Spleen (tissue), 11 donors: ENCODE measurements around the gene TEPSIN. TPM values are rescaled to one million over a fixed set of nuclear protein-coding genes. Genes with fewer than 3 reads are reported as not detected.

Source experiments
- DNase-seq: peaks from one replicate; pipeline ENCODE4 v3.0.0-alpha.2; 2020
- H3K27ac ChIP-seq, 8 donors: fragments of 200-600 bp; sonication (generic) in 7 of 8; 1 replicate in 4 of 8; 2 replicates in 4 of 8; pipeline versions ENCODE4 v1.5.0 to v1.8.0; 2016 to 2021; ENCODE audit warnings: inconsistent platforms in 4 of 8, mild to moderate bottlenecking in 4 of 8, moderate library complexity in 1 of 8
- H3K27me3 ChIP-seq, 7 donors: fragments of 200-600 bp; sonication (generic) in 6 of 7; replicated peaks in 1 of 7; 1 replicate in 4 of 7; 2 replicates in 3 of 7; pipeline versions ENCODE4 v1.5.0 to v1.8.0; 2016 to 2021; ENCODE audit warnings: inconsistent platforms in 3 of 7, mild to moderate bottlenecking in 1 of 7
- H3K36me3 ChIP-seq, 6 donors: fragments of 200-600 bp; sonication (generic) in 5 of 6; 1 replicate in 4 of 6; 2 replicates in 2 of 6; pipeline versions ENCODE4 v1.5.0 to v1.8.0; 2016 to 2021; ENCODE audit warnings: inconsistent platforms in 2 of 6
- H3K4me1 ChIP-seq, 6 donors: fragments of 200-600 bp; sonication (generic) in 5 of 6; 1 replicate in 3 of 6; 2 replicates in 3 of 6; pipeline versions ENCODE4 v1.5.0 to v1.8.0; 2016 to 2021; ENCODE audit warnings: inconsistent platforms in 3 of 6
- H3K4me3 ChIP-seq, 8 donors: fragments of 200-600 bp; sonication (generic) in 7 of 8; 1 replicate in 4 of 8; 2 replicates in 4 of 8; pipeline versions ENCODE4 v1.5.0 to v1.8.0; 2016 to 2021; ENCODE audit warnings: inconsistent platforms in 4 of 8, mild to moderate bottlenecking in 4 of 8, moderate library complexity in 2 of 8
- H3K9me3 ChIP-seq, 8 donors: fragments of 200-600 bp; sonication (generic) in 7 of 8; 1 replicate in 4 of 8; 2 replicates in 4 of 8; pipeline versions ENCODE4 v1.5.0 to v1.8.0; 2016 to 2021; ENCODE audit warnings: inconsistent platforms in 4 of 8
- POLR2A ChIP-seq, 3 donors: fragments of 450-650 bp; IDR thresholded peaks; one replicate each; pipeline ENCODE4 v1.5.1; 2017; ENCODE audit warnings: antibody characterized with exemption in 3 of 3, mild to moderate bottlenecking in 1 of 3
- POLR2AphosphoS5 ChIP-seq, 3 donors: sonication (generic); formaldehyde crosslinking; IDR thresholded peaks; one replicate each; pipeline ENCODE4 v1.5.1; 2017; ENCODE audit warnings: antibody characterized with exemption in 3 of 3
- WGBS, 5 donors: extraction: QIAGEN DNeasy Blood & Tissue Kit in 3 of 5; methylation state at CpG; one replicate each; pipeline versions ENCODE4 v1.1.5 to v1.1.7; 2013 to 2018; 5-methylcytosine and 5-hydroxymethylcytosine counted together
- intact Hi-C: fragments of 100-400 bp; cut with DNase I; formaldehyde crosslinking; loops from one replicate; pipeline ENCODE4 v1.15.0; 2023; ENCODE audit warnings: low total_unique reads
- polyA plus RNA-seq, 3 donors: library from polyadenylated mRNA; stranded (reverse); fragments of 200-250 nt; gene quantifications; one replicate each; pipeline ENCODE4 v1.2.1, GENCODE V29; 2013
- total RNA-seq, 7 donors: library from RNA; depleted of rRNA in 3 of 7; stranded (reverse); fragments of >200 nt in 3 of 7; fragmentation: NEBNext Ultra II Directional in 4 of 7; extraction: Animal tissue kit (Norgen Biotek cat#: 25700) in 4 of 7; gene quantifications; one replicate each; pipeline versions ENCODE4 v1.1.0 to v1.2.1, GENCODE V29; 2016 to 2021
- TF ChIP-seq, protein P1 (sequence below), 11 experiments: fragments of 200-600 bp in 7 of 11; fragments of 450-650 bp in 4 of 11; sonication (generic) in 4 of 11; IDR thresholded peaks in 8 of 11; conservative IDR thresholded peaks in 3 of 11; 1 replicate in 7 of 11; 2 replicates in 4 of 11; pipeline versions ENCODE4 v1.4.0 to v1.8.0; 2016 to 2021; ENCODE audit warnings: antibody characterized with exemption in 11 of 11, inconsistent platforms in 4 of 11, mild to moderate bottlenecking in 1 of 11
- donor health status: healthy with polysubstance abuse.
- donor health status: DM: no; HTN: no; CAD: no; lungs with moderate emphysema.
- donor health status: DM: no; HTN: no; CAD: no.
- donor health status: Bipolar disorder and iron deficiency.
- donor health status: healthy.
- donor health status: DM: no; HTN: no; CAD: no.
- donor health status: DM: yes; HTN: yes; CAD: no.

The TEPSIN gene
- total and polyA plus RNA-seq, 10 donors = 36.9 to 88.8 (median 72.3) TPM

DNA sequence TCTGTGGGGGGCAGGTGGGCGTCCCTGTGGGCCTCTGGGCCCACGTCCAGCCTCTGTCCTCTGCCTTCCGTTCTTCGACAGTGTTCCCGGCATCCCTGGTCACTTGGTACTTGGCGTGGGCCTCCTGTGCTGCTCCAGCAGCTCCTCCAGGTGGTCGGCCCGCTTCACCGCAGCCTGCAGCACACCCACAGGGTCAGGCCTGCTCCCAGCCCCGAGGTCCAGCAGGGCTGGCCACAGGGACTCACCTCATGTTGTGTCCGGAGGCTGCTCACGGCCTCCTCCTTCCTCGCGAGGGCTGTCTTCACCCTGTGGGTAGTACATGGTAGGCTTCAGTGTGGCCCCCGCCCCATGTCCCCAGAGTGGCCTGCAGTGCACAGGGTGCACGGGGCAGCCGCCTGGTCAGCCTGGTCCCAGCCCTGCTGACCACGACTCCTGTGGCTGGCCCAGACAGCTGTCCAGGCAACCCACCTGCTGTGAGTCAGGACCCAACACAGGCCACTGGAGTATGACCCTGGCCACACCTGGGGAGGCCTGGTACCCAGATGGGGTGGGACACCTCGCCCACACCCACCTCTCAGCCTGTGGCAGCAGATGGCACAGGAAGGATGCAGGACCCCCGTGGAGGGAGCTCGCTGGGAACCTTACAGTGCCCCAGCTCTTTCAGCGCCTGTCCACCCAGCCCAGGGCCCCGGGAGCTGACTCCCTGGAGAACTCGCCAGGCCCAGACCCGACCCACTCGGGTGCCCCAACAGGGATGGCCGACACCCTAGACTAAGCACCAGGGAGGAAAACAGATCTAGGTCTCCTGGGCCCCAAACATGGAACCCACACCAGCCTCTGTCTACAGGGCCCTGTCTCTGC lies 49.0 kb downstream of the TEPSIN start:
- H3K4me3 ChIP-seq = no peak overlapping the region
- peaks cover 0 to 27% (median 20%) of the 10 kb centered on the region in 6 donors for H3K4me1 ChIP-seq
- TF ChIP-seq POLR2A (IDR thresholded peaks at IDR 0.05) = no peak
- TF ChIP-seq, protein P1, sequence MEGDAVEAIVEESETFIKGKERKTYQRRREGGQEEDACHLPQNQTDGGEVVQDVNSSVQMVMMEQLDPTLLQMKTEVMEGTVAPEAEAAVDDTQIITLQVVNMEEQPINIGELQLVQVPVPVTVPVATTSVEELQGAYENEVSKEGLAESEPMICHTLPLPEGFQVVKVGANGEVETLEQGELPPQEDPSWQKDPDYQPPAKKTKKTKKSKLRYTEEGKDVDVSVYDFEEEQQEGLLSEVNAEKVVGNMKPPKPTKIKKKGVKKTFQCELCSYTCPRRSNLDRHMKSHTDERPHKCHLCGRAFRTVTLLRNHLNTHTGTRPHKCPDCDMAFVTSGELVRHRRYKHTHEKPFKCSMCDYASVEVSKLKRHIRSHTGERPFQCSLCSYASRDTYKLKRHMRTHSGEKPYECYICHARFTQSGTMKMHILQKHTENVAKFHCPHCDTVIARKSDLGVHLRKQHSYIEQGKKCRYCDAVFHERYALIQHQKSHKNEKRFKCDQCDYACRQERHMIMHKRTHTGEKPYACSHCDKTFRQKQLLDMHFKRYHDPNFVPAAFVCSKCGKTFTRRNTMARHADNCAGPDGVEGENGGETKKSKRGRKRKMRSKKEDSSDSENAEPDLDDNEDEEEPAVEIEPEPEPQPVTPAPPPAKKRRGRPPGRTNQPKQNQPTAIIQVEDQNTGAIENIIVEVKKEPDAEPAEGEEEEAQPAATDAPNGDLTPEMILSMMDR (IDR thresholded peaks at IDR 0.05 in 8 of 11, conservative IDR thresholded peaks at IDR 0.05 in 3 of 11) = peak in 1 of 11 experiments; percentile 19
- TF ChIP-seq POLR2AphosphoS5 (IDR thresholded peaks at IDR 0.05) = peak in 1 of 3 donors; percentile 26
- H3K27me3 ChIP-seq = no peaks in the 10 kb centered on the region
- H3K27ac ChIP-seq = no peak overlapping the region
- WGBS, 5 donors = 84 to 90% (median 88%) methylated on average over 14 to 27 of the region's 27 CpGs
- DNase-seq = no peak
- H3K9me3 ChIP-seq = no peaks in the 10 kb centered on the region
- intact Hi-C loops = loop anchor here (10.0 kb wide), 1 partner anchor 45 kb away; no protein-coding TSS in a partner anchor
- peaks cover 0 to 66% (median 19%) of the 10 kb centered on the region in 6 donors for H3K36me3 ChIP-seq

DNA sequence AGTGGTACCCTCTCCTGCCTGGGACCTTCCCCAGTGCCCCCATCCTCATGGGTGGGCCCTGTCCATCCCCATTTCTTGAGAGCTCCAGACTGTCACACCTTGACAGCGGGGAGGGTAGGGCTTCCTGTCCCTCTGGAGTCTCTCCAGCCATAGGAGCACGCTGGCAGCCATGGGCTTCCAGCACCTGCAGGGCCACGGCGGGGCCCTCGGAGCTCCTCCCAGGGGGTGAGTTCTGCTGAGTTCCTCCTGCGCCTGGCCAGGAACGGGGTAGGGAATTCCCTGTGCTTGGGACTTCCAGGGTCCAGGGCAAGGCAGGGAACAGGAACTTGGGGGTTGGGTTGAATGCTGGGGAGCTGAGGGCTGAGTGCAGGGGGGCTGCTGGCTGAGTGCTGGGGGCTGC lies 49.8 kb downstream of the TEPSIN start:
- intact Hi-C loops = no loop called here
- peaks cover 0 to 8% (median 0%) of the 10 kb centered on the region in 7 donors for H3K27me3 ChIP-seq
- H3K27ac ChIP-seq = no peak overlapping the region
- peaks cover 0 to 57% (median 19%) of the 10 kb centered on the region in 6 donors for H3K36me3 ChIP-seq
- TF ChIP-seq POLR2AphosphoS5 (IDR thresholded peaks at IDR 0.05) (no peak), POLR2A (IDR thresholded peaks at IDR 0.05) (no peak)
- TF ChIP-seq, protein P1 (IDR thresholded peaks at IDR 0.05 in 8 of 11, conservative IDR thresholded peaks at IDR 0.05 in 3 of 11) = no peak
- H3K4me3 ChIP-seq = no peak overlapping the region
- 93 to 100% (median 95%) methylated on average over 3 to 7 of the region's 7 CpGs for WGBS, 5 donors
- peaks cover 0 to 18% (median 15%) of the 10 kb centered on the region in 6 donors for H3K4me1 ChIP-seq
- H3K9me3 ChIP-seq = no peaks in the 10 kb centered on the region
- no peak for DNase-seq

DNA sequence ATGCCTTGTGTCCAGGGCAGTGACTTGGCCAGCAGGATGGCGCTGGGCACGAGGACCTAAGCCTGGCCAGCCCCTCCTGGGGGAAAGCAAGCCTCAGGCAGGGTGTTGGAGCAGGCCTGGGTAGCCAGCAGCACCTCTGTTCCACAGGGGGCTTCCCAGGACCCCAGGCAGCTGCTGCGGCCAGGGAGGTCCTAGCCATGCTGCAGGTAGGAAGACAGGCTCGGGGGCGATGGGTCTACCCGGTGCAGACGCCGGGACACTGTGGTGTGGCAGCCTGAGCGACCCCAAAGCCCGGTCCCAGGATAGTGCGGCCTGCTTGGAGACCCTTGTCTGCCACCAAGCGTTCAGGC lies 50.4 kb downstream of the TEPSIN start:
- DNase-seq = no peak
- H3K27ac ChIP-seq = no peak overlapping the region
- no peak overlapping the region for H3K4me3 ChIP-seq
- TF ChIP-seq POLR2A (IDR thresholded peaks at IDR 0.05) (no peak), POLR2AphosphoS5 (IDR thresholded peaks at IDR 0.05) (no peak)
- TF ChIP-seq, protein P1 (IDR thresholded peaks at IDR 0.05 in 8 of 11, conservative IDR thresholded peaks at IDR 0.05 in 3 of 11) = no peak
- peaks cover 0 to 9% (median 0%) of the 10 kb centered on the region in 7 donors for H3K27me3 ChIP-seq
- H3K9me3 ChIP-seq = no peaks in the 10 kb centered on the region
- WGBS, 5 donors = 91 to 98% (median 95%) methylated on average over 11 to 12 of the region's 12 CpGs
- peaks cover 0 to 52% (median 19%) of the 10 kb centered on the region in 6 donors for H3K36me3 ChIP-seq
- intact Hi-C loops = no loop called here
- H3K4me1 ChIP-seq = peaks cover 0 to 12% (median 10%) of the 10 kb centered on the region in 6 donors
